ENCODE data around the gene PCDH19.

DNA sequence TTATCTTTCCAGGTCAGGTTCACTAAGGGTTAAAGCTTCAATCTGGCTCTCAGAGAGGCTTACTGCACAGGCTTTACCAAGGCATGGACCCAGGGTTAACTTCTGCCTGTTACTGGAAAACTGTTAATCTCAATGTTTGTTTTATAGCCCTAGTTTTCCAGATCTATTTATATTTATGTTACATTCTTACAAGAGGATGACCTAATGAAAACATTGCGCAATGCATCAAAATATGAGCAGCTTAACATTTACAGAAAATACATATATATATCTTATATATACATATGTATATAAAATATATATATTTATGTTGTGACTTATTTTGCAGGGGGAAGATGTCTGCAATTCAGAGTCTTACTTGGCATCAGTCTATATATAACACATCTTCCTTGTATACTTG is 112.3 kb downstream of the PCDH19 start:
- TF ChIP-seq SNAI2 (CRISPR knock-in tag; IDR thresholded peaks at IDR 0.05) (no peak), RARB (CRISPR knock-in tag; IDR thresholded peaks at IDR 0.05) (no peak), ZC3H10 (CRISPR knock-in tag; IDR thresholded peaks at IDR 0.05) (no peak), CREB5 (CRISPR knock-in tag; IDR thresholded peaks at IDR 0.05; ENCODE audit: low read depth) (no peak), BACH2 (CRISPR knock-in tag; IDR thresholded peaks at IDR 0.05; ENCODE audit: borderline replicate concordance) (no peak), CSDC2 (CRISPR knock-in tag; IDR thresholded peaks at IDR 0.05) (no peak), ZNF70 (CRISPR knock-in tag; IDR thresholded peaks at IDR 0.05) (no peak), CSRNP3 (CRISPR knock-in tag; IDR thresholded peaks at IDR 0.05) (no peak)
- TF ChIP-seq, protein P1, sequence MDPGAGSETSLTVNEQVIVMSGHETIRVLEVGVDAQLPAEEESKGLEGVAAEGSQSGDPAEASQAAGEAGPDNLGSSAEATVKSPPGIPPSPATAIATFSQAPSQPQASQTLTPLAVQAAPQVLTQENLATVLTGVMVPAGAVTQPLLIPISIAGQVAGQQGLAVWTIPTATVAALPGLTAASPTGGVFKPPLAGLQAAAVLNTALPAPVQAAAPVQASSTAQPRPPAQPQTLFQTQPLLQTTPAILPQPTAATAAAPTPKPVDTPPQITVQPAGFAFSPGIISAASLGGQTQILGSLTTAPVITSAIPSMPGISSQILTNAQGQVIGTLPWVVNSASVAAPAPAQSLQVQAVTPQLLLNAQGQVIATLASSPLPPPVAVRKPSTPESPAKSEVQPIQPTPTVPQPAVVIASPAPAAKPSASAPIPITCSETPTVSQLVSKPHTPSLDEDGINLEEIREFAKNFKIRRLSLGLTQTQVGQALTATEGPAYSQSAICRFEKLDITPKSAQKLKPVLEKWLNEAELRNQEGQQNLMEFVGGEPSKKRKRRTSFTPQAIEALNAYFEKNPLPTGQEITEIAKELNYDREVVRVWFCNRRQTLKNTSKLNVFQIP (CRISPR knock-in tag; IDR thresholded peaks at IDR 0.05; ENCODE audit: borderline replicate concordance, low read depth) = no peak
- TF ChIP-seq, protein P2, sequence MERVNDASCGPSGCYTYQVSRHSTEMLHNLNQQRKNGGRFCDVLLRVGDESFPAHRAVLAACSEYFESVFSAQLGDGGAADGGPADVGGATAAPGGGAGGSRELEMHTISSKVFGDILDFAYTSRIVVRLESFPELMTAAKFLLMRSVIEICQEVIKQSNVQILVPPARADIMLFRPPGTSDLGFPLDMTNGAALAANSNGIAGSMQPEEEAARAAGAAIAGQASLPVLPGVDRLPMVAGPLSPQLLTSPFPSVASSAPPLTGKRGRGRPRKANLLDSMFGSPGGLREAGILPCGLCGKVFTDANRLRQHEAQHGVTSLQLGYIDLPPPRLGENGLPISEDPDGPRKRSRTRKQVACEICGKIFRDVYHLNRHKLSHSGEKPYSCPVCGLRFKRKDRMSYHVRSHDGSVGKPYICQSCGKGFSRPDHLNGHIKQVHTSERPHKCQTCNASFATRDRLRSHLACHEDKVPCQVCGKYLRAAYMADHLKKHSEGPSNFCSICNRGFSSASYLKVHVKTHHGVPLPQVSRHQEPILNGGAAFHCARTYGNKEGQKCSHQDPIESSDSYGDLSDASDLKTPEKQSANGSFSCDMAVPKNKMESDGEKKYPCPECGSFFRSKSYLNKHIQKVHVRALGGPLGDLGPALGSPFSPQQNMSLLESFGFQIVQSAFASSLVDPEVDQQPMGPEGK (CRISPR knock-in tag; IDR thresholded peaks at IDR 0.05; ENCODE audit: borderline replicate concordance) = no peak
